Mucosa of descending colon (tissue), 3 donors: Measurements from ENCODE around the gene PDHX. TPM values are rescaled to one million over a fixed set of nuclear protein-coding genes. Genes with fewer than 3 reads are reported as not detected.

Experiments used
- ATAC-seq: fragments of 200-7000 bp; cut with Tn5 transposase; one replicate; pipeline ENCODE4 v1.9.1; 2020; ENCODE audit warnings: mild to moderate bottlenecking, moderate library complexity
- DNase-seq, 3 donors: peaks; one replicate each; pipeline ENCODE4 v3.0.0-alpha.2; 2020
- H3K36me3 ChIP-seq: fragments of 200-600 bp; one replicate; pipeline ENCODE4 v1.8.0; 2021; ENCODE audit warnings: low read depth, mild to moderate bottlenecking
- H3K4me1 ChIP-seq: fragments of 200-600 bp; one replicate; pipeline ENCODE4 v1.8.0; 2021; ENCODE audit warnings: low read depth, mild to moderate bottlenecking
- H3K4me3 ChIP-seq: fragments of 200-600 bp; one replicate; pipeline ENCODE4 v1.8.0; 2021; ENCODE audit warnings: mild to moderate bottlenecking
- H3K9me3 ChIP-seq: fragments of 200-600 bp; one replicate; pipeline ENCODE4 v1.8.0; 2021; ENCODE audit warnings: mild to moderate bottlenecking
- intact Hi-C, 2 donors: fragments of 100-400 bp; cut with DNase I in 1 of 2; cut with micrococcal nuclease in 1 of 2; formaldehyde crosslinking; loops; one replicate each; pipeline versions ENCODE4 v1.11.0 to v1.11.1; 2022; cut with DNase I, micrococcal nuclease
- total RNA-seq, 3 donors: library from RNA; stranded (reverse); fragmentation: NEBNext Ultra II Directional in 2 of 3; extraction: Animal tissue kit (Norgen Biotek cat#: 25700) in 2 of 3; gene quantifications; one replicate each; pipeline versions ENCODE4 v1.2.1 to v1.2.4, GENCODE V29; 2021 to 2023
- TF ChIP-seq, protein P1 (sequence below): fragments of 200-600 bp; IDR thresholded peaks from one replicate; pipeline ENCODE4 v1.8.0; 2022; ENCODE audit warnings: antibody characterized with exemption, mild to moderate bottlenecking
- donor health status: DM: no; HTN: no; CAD: no; lungs with moderate emphysema.
- donor health status: DM: no; HTN: no; CAD: no.
- donor health status: DM: no; HTN: yes; CAD: no.

The PDHX gene
- total RNA-seq, 3 donors from 2014 or later = 39.4 to 44.3 (median 42.1) TPM

DNA sequence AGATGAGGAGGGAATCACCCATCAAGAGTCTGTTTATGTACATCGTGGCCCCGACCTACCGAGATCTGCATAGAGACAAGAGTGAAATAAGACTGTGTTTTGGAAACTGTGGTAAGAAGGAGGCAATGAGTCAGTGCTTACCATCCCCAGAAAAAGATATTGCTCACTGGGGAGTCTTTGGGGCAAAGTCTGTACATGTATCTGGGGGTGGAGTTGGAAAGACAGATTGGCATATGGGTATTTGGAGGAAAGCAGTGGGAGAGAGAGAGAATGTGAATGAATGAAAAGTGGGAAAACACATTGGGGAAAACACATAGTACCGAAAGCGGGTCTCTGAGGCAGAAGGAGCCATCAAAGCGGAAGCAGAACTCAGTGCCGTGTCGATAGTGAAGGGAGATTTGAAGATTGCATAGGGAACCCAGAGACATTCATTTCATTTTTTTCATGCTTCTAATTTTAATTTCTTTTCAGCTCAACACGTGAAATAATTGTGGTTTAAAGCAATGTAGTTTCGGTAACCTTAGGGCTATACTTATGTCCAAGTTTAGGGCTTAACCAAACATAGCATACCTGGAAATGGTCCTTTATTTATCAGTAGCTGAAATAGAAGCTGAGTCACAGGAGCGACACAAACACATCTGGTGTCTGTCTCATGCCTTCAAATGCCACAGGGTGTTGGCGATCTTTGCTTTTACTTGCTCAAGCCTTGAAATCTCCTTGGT is 124.0 kb downstream of the PDHX start:
- no peaks in the 10 kb centered on the region for H3K9me3 ChIP-seq
- H3K4me1 ChIP-seq = no peaks in the 10 kb centered on the region
- H3K36me3 ChIP-seq = no peaks in the 10 kb centered on the region
- ATAC-seq (peak; percentile 80), DNase-seq (peak in 1 of 3 donors; percentile 23)
- TF ChIP-seq, protein P1, sequence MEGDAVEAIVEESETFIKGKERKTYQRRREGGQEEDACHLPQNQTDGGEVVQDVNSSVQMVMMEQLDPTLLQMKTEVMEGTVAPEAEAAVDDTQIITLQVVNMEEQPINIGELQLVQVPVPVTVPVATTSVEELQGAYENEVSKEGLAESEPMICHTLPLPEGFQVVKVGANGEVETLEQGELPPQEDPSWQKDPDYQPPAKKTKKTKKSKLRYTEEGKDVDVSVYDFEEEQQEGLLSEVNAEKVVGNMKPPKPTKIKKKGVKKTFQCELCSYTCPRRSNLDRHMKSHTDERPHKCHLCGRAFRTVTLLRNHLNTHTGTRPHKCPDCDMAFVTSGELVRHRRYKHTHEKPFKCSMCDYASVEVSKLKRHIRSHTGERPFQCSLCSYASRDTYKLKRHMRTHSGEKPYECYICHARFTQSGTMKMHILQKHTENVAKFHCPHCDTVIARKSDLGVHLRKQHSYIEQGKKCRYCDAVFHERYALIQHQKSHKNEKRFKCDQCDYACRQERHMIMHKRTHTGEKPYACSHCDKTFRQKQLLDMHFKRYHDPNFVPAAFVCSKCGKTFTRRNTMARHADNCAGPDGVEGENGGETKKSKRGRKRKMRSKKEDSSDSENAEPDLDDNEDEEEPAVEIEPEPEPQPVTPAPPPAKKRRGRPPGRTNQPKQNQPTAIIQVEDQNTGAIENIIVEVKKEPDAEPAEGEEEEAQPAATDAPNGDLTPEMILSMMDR = no peak
- H3K4me3 ChIP-seq = no peak overlapping the region
- intact Hi-C loops = no loop called here

DNA sequence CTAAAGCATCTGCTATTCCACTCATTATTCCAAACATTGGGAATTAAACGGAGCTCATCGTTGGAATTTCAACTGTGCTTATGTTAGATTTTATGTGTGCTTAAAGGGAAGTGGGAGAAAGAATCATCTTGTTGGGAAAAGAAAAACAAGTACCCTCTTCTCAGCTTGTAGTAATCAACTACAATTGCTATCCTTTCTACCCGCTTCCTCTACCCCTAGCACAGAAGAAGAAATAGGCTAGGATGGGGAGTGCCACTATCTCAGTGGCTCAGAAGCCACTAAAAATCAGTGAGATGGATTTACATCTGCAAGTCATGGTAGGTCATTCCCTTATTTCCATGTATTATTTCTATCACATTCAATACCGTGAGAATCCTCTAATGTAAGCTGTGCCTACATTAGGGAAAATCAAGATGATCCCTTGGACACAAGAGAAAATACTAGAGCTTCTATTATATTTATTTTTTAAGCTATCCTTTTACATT is 124.7 kb downstream of the PDHX start:
- Histone ChIP-seq H3K9me3 (no peaks in the 10 kb centered on the region), H3K4me1 (no peaks in the 10 kb centered on the region), H3K36me3 (no peaks in the 10 kb centered on the region), H3K4me3 (no peak overlapping the region)
- DNase-seq (no peak), ATAC-seq (no peak)
- TF ChIP-seq, protein P1 = no peak
- intact Hi-C loops = no loop called here

DNA sequence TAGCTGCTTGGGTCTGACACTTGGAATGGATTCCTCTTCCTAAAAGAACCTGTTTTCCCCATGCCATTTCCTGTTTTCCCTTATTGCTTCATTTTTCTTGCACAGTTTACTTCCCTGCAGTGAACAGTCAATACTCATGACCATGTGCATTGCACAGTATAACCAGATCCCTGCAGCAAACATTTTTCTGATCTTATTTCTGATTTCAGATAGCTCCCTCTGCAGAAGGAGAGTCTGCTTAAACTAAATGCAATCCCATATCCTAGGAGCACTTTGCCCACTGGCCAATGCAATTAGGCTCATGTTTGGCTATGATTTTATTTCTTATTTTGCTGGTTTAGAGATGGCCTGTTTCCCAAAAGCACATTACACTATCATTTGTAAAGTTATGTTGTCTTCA is 125.8 kb downstream of the PDHX start:
- TF ChIP-seq, protein P1 = no peak
- DNase-seq = no peak
- intact Hi-C loops = no loop called here
- no peaks in the 10 kb centered on the region for H3K36me3 ChIP-seq
- no peaks in the 10 kb centered on the region for H3K9me3 ChIP-seq
- no peak for ATAC-seq
- H3K4me1 ChIP-seq = no peaks in the 10 kb centered on the region
- no peak overlapping the region for H3K4me3 ChIP-seq

DNA sequence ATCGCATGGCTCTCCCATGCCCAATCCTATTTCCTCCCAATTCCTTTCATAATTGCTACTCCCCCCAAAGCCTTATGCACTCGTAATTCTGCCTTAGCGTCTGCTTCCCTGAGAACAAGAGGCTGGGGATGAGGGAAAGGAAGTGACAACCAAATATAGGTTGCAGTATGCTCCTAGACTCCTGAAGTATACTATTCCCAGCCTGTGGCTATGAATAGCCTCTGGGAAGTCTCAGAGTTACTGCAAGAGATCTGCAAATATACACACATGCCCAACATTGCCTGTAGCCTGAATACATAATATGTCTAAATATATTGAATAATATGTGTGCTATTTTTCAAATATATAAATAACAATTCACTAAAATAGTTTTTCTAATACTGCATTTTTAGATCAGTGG is 126.5 kb downstream of the PDHX start:
- no peak for DNase-seq
- Histone ChIP-seq H3K4me3 (no peak overlapping the region), H3K9me3 (no peaks in the 10 kb centered on the region), H3K4me1 (no peaks in the 10 kb centered on the region), H3K36me3 (no peaks in the 10 kb centered on the region)
- TF ChIP-seq, protein P1 = no peak
- no peak for ATAC-seq
- intact Hi-C loops = no loop called here

DNA sequence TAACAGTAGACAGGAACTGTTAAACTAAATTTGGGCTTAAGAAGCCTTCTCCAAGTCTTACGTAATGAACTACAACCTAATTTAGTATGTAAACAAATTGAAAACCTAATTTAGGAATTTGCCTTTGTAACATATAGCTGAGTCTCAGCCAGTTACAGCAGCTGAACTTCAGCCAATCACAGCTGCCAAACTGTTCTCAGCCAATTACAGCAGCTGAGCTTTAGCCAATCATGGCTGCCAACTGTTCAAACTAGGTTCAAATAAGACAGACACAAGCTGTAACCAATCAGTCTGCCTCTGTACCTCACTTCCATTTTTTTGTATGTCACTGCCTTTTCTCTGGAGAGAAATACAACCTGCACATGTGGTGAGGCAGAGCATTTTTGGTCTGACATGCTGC is 127.5 kb downstream of the PDHX start:
- TF ChIP-seq, protein P1 = no peak
- H3K4me3 ChIP-seq = no peak overlapping the region
- intact Hi-C loops = no loop called here
- H3K36me3 ChIP-seq = no peaks in the 10 kb centered on the region
- no peaks in the 10 kb centered on the region for H3K9me3 ChIP-seq
- ATAC-seq (no peak), DNase-seq (no peak)
- H3K4me1 ChIP-seq = no peaks in the 10 kb centered on the region
